Measurements from ENCODE around the gene POM121L2.

GRCh38 chr6:27333642-27334040 lies 21.6 kb upstream of the POM121L2 start:
- TF ChIP-seq POLR2A (IDR thresholded peaks at IDR 0.05), result no peak
- TF ChIP-seq, protein P1, sequence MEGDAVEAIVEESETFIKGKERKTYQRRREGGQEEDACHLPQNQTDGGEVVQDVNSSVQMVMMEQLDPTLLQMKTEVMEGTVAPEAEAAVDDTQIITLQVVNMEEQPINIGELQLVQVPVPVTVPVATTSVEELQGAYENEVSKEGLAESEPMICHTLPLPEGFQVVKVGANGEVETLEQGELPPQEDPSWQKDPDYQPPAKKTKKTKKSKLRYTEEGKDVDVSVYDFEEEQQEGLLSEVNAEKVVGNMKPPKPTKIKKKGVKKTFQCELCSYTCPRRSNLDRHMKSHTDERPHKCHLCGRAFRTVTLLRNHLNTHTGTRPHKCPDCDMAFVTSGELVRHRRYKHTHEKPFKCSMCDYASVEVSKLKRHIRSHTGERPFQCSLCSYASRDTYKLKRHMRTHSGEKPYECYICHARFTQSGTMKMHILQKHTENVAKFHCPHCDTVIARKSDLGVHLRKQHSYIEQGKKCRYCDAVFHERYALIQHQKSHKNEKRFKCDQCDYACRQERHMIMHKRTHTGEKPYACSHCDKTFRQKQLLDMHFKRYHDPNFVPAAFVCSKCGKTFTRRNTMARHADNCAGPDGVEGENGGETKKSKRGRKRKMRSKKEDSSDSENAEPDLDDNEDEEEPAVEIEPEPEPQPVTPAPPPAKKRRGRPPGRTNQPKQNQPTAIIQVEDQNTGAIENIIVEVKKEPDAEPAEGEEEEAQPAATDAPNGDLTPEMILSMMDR (IDR thresholded peaks at IDR 0.05), result no peak

Data from testis (tissue), 2 donors.